ENCODE results near the gene CCDC186. TPM values are rescaled to one million over a fixed set of nuclear protein-coding genes. Genes with fewer than 3 reads are reported as not detected.

The CCDC186 gene
- total and polyA plus RNA-seq, 2 of the 4 experiments (the other 2 are of a cell fraction): 3.0 to 6.1 TPM

DNA sequence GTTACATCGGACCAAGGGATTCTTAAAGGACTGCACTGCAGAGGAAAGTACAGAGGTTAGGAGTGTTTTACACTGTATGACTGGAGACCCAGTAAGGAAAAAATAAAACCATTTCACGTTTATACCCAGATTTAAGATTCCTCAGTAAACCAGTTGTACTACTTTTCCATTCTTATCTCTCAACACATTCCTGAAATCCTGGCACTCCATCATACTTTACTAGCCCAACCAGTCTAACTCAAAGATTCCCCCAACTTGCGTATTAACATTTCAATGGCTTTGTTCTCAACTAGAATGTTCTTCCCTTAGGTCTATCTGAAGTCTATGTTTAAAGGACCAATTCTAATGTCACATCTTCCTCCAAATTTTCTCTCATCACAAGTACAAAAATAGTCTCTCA is 8.0 kb downstream of the CCDC186 start:
- peaks cover 11 to 17% of the 10 kb centered on the region in 2 experiments for H3K79me1 ChIP-seq (ENCODE audit: low read depth in 1 of 2, low read length in 2 of 2)
- no CpG with 5 or more reads among the region's 3 CpGs for WGBS, 2 experiments (ENCODE audit: extremely low coverage in 2 of 2, insufficient read length in 1 of 2)

More for the DNA sequence above, 8.0 kb downstream of the CCDC186 start:
- H3K27ac ChIP-seq (ENCODE audit: insufficient read depth, low read length): no peak overlapping the region
- no peak overlapping the region for H3K14ac ChIP-seq (replicated peaks; ENCODE audit: low read depth, low read length)
- H3K56ac ChIP-seq (ENCODE audit: extremely low read depth, insufficient read depth, low read length): no peak overlapping the region
- ChIA-PET POLR2A (ENCODE audit: unreplicated experiment) (no interaction called here), CTCF (no interaction called here)
- ATAC-seq (ENCODE audit: low read depth) (no peak), DNase-seq (no peak)
- H3K4me3 ChIP-seq (ENCODE audit: insufficient read depth, low read depth, low read length): no peak overlapping the region
- dilution Hi-C loops (cut with HindIII; ENCODE audit: low sequenced_read_pairs, unreplicated experiment) (no loop called here), in situ Hi-C loops (cut with MboI; ENCODE audit: low sequenced_read_pairs) (no loop called here), intact Hi-C loops (cut with micrococcal nuclease) (no loop called here)
- H3K9me1 ChIP-seq (ENCODE audit: insufficient read depth, low read length): no peaks in the 10 kb centered on the region
- peaks cover 4% of the 10 kb centered on the region for H3K9me3 ChIP-seq (ENCODE audit: control insufficient read depth, insufficient read depth, low read length)
- H3K36me3 ChIP-seq (ENCODE audit: control insufficient read depth, insufficient read depth, low read length): no peaks in the 10 kb centered on the region
- H3K18ac ChIP-seq (ENCODE audit: low read depth, low read length): no peak overlapping the region
- no peak overlapping the region for H2BK15ac ChIP-seq (ENCODE audit: low read depth, low read length)
- no peaks in the 10 kb centered on the region for H3K4me1 ChIP-seq (ENCODE audit: control insufficient read depth, insufficient read depth, low read length)
- no peak overlapping the region for H2BK5ac ChIP-seq (ENCODE audit: low read depth, low read length, poor library complexity, severe bottlenecking)
- no peaks in the 10 kb centered on the region for H4K20me1 ChIP-seq (ENCODE audit: insufficient read depth, low read length)
- H4K5ac ChIP-seq (ENCODE audit: low read depth, low read length): no peak overlapping the region
- no peak for TF ChIP-seq POLR2A (IDR thresholded peaks at IDR 0.05; ENCODE audit: low read depth, low read length)
- no peak for TF ChIP-seq MXI1 (IDR thresholded peaks at IDR 0.05; ENCODE audit: borderline replicate concordance, low read depth, low read length)
- TF ChIP-seq RCOR1 (IDR thresholded peaks at IDR 0.05; ENCODE audit: insufficient replicate concordance, low read length): no peak
- TF ChIP-seq, protein P1, sequence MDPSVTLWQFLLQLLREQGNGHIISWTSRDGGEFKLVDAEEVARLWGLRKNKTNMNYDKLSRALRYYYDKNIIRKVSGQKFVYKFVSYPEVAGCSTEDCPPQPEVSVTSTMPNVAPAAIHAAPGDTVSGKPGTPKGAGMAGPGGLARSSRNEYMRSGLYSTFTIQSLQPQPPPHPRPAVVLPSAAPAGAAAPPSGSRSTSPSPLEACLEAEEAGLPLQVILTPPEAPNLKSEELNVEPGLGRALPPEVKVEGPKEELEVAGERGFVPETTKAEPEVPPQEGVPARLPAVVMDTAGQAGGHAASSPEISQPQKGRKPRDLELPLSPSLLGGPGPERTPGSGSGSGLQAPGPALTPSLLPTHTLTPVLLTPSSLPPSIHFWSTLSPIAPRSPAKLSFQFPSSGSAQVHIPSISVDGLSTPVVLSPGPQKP (IDR thresholded peaks at IDR 0.05; ENCODE audit: borderline replicate concordance, low read depth, low read length): no peak
- TF ChIP-seq, protein P2, sequence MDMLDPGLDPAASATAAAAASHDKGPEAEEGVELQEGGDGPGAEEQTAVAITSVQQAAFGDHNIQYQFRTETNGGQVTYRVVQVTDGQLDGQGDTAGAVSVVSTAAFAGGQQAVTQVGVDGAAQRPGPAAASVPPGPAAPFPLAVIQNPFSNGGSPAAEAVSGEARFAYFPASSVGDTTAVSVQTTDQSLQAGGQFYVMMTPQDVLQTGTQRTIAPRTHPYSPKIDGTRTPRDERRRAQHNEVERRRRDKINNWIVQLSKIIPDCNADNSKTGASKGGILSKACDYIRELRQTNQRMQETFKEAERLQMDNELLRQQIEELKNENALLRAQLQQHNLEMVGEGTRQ (IDR thresholded peaks at IDR 0.05; ENCODE audit: low read depth, low read length): no peak
- TF ChIP-seq RAD21 (IDR thresholded peaks at IDR 0.05; ENCODE audit: low read length): no peak
- no peak for TF ChIP-seq RFX5 (IDR thresholded peaks at IDR 0.05; ENCODE audit: low read depth, low read length)
- TF ChIP-seq CEBPB (IDR thresholded peaks at IDR 0.05; ENCODE audit: low read depth, low read length): no peak
- TF ChIP-seq, protein P3, sequence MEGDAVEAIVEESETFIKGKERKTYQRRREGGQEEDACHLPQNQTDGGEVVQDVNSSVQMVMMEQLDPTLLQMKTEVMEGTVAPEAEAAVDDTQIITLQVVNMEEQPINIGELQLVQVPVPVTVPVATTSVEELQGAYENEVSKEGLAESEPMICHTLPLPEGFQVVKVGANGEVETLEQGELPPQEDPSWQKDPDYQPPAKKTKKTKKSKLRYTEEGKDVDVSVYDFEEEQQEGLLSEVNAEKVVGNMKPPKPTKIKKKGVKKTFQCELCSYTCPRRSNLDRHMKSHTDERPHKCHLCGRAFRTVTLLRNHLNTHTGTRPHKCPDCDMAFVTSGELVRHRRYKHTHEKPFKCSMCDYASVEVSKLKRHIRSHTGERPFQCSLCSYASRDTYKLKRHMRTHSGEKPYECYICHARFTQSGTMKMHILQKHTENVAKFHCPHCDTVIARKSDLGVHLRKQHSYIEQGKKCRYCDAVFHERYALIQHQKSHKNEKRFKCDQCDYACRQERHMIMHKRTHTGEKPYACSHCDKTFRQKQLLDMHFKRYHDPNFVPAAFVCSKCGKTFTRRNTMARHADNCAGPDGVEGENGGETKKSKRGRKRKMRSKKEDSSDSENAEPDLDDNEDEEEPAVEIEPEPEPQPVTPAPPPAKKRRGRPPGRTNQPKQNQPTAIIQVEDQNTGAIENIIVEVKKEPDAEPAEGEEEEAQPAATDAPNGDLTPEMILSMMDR (conservative IDR thresholded peaks at IDR 0.05; ENCODE audit: low read depth, low read length): no peak
- TF ChIP-seq FOS (IDR thresholded peaks at IDR 0.05; ENCODE audit: low read depth, low read length): no peak
- no peak for TF ChIP-seq SMC3 (IDR thresholded peaks at IDR 0.05; ENCODE audit: low read depth, low read length)
- no peak for TF ChIP-seq BHLHE40 (IDR thresholded peaks at IDR 0.05; ENCODE audit: low read depth, low read length)
- TF ChIP-seq CHD1 (IDR thresholded peaks at IDR 0.05; ENCODE audit: low read depth, low read length): no peak
- no peak for TF ChIP-seq MAZ (IDR thresholded peaks at IDR 0.05; ENCODE audit: borderline replicate concordance, low read depth, low read length)
- no peak for TF ChIP-seq NFE2L2 (IDR thresholded peaks at IDR 0.05; ENCODE audit: low read depth, low read length)
- no peak for TF ChIP-seq MAFK (IDR thresholded peaks at IDR 0.05; ENCODE audit: low read depth, low read length)
- no peak overlapping the region for H2AK9ac ChIP-seq (replicated peaks; ENCODE audit: low read depth, low read length, poor library complexity)
- H2AK5ac ChIP-seq (ENCODE audit: low read depth, low read length): no peak overlapping the region
- no peak overlapping the region for H4K91ac ChIP-seq (ENCODE audit: insufficient read depth, low read depth, low read length)
- no peaks in the 10 kb centered on the region for H3K27me3 ChIP-seq (ENCODE audit: control insufficient read depth, insufficient read depth, low read length)
- no peak overlapping the region for H4K8ac ChIP-seq (ENCODE audit: low read depth in 2 of 2, low read length in 2 of 2)
- H3K9ac ChIP-seq (ENCODE audit: low read depth, low read length): no peak overlapping the region
- no peak overlapping the region for H2BK120ac ChIP-seq (ENCODE audit: low read depth, low read length)
- no peak overlapping the region for H2BK20ac ChIP-seq (ENCODE audit: low read depth, low read length)
- H3K4me2 ChIP-seq (ENCODE audit: low read depth, low read length): no peak overlapping the region
- no peak overlapping the region for H3K4ac ChIP-seq (ENCODE audit: low read depth, low read length)
- no peak overlapping the region for H3K23ac ChIP-seq (ENCODE audit: low read depth, low read length)
- H2AFZ ChIP-seq (replicated peaks; ENCODE audit: low read length, poor library complexity): no peak overlapping the region
- BruUV-seq (replicated peaks): no TSS peak
